Esophagus mucosa (tissue), 1 donor: ENCODE data around the gene CERK. TPM values are rescaled to one million over a fixed set of nuclear protein-coding genes. Genes with fewer than 3 reads are reported as not detected.
"Not testable (repeated sequence)": the region's sequence is repeated elsewhere in the genome, so short reads cannot be mapped to it uniquely, and the experiment has no call there.

Source experiments
- ATAC-seq: fragments of 200-7000 bp; cut with Tn5 transposase; one replicate; pipeline ENCODE4 v1.9.1; 2020
- total RNA-seq: library from RNA; stranded (reverse); gene quantifications from one replicate; pipeline ENCODE4 v1.2.4, GENCODE V29; 2023
- donor health status: DM: yes; HTN: yes; CAD: no.

CERK gene, protein sequence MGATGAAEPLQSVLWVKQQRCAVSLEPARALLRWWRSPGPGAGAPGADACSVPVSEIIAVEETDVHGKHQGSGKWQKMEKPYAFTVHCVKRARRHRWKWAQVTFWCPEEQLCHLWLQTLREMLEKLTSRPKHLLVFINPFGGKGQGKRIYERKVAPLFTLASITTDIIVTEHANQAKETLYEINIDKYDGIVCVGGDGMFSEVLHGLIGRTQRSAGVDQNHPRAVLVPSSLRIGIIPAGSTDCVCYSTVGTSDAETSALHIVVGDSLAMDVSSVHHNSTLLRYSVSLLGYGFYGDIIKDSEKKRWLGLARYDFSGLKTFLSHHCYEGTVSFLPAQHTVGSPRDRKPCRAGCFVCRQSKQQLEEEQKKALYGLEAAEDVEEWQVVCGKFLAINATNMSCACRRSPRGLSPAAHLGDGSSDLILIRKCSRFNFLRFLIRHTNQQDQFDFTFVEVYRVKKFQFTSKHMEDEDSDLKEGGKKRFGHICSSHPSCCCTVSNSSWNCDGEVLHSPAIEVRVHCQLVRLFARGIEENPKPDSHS
- 21.9 TPM for total RNA-seq

- peak; percentile 57 for ATAC-seq
Measured at GRCh38 chr22:46737976-46738646, at the start of gene CERK. Gene CERK, minus strand, starts transcription at chr22:46738252. Its CDS starts 104 bp downstream, at chr22:46738148.

- ATAC-seq: no peak
Measured at GRCh38 chr22:46783721-46784120, 45.7 kb upstream of the CERK start.

- ATAC-seq: not testable (repeated sequence)
Measured at GRCh38 chr22:46782200-46782599, 44.1 kb upstream of the CERK start.

GRCh38 chr22:46781291-46781690, 43.2 kb upstream of the CERK start:
- no peak for ATAC-seq

DNA sequence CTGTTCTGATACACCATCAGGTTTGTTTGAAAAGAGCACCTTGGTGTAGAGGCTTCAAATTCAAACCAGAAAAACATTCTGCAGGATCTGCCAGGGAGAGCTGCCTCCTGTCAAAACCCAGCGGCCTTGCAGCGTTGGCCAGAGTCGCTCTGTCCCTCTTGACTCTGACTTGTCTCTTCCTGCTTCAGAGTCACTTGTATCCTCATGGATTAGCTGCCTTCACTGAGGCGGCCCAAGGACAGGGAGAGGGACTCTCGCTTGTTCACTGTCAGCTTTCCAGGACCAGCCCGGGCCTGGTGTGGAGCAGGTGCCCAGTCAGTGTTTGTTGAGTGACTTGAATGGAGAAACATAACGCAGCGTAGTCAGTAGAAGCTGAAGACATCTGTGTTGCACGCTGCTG, 42.4 kb upstream of the CERK start:
- ATAC-seq: no peak

DNA sequence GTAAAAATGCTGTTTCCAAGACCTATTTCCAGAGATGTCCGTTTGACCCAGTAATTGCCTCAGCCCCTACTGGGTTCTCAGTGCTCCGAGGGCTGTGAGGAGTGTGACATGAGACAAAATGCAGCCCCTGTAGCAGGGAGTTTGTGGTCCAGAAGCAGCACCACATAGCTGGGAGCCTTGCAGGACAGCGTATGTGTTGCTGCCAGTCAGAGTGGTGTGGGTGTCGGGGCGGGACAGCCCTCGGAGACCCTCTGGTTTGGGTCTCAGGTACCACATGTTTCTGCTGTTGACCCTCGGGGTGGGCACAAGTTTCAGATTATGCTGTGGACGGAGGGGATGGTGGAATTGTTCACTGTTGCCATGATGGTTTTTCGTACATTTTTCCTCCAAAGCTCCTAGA, 41.6 kb upstream of the CERK start:
- no peak for ATAC-seq

DNA sequence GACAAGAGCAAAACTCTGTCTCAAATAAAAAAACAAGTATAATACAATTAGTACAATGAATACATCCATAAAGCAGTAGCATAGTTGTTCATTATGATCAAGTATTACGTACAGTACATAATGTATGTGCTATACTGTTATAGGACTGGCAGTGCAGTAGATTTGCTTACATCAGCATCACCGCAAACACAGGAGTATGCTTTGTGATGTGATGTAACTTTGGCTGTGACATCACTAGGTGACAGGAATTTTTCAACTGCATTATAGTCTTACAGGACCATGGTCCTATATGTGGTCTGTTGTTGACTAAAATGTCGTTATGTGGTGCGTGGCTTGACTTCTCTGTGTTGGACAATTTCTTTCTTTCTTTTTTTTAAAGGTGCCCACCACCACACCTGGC, 41.0 kb upstream of the CERK start:
- ATAC-seq: no peak

DNA sequence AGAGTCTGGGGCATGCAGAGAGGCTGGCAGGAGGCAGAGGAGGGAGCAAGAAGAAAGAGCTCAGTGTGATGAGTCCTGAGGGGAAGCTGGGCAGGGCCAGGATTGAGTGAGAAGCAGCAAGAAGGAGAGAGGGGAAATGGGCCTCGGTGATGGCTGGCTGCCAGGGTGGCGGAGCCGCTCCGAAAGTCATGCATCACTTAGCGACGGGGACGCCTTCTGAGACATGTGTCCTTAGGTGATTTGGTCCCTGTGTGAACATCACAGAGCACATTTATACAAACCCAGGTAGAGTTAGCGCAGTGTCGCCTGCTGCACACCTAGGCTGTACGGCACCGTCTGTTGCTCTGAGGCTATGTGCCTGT, 39.5 kb upstream of the CERK start:
- ATAC-seq: no peak

- ATAC-seq: no peak
Measured at GRCh38 chr22:46776876-46777608, 39.0 kb upstream of the CERK start.

DNA sequence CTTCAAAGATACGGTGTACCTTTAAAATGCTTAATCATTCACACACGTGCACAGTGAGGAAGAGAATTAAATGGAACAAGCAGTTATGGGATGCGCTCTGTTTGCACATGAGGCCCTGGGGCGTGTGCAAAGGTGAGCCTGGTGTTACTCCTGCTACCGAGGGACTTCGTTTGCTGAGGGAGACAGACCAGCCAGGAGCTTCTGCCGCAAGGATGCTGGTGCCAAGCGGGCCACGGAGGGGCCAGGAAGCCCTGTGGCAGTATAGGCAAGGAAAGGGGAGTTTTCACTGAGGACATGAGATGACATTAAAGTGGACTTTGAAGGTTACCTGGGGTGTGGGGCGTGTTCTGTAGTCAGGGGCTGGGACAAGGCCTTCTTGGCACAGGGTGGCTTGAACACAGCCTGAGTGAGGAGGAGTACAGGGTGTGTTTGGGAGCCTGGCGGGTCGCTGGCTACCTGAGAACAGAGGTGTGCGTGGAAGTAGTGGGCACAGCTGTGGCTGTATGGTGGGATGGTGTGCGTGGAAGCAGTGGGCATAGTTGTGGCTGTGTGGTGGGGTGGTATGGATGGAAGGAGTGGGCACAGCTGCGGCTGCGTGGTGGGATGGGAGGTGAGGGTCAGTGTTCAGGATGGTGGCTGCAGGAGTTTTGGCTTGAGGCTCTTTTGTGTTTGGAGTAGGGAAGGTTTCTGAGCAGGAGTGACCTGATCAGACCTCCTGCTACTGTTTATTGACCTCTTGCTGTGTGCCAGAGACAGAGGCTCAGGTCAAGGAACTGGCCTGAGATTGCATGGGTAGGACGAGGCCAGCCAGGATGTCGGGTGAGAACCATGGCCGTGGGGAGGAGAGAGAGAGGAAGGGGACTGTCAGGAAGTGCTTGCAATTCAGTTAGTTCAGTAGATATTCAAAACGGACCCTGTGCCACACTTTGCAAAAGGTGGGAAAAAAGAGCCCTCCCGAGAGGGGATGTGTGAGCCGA, 38.1 kb upstream of the CERK start:
- ATAC-seq: peak; percentile 27

- no peak for ATAC-seq
Measured at GRCh38 chr22:46774980-46775849, 37.2 kb upstream of the CERK start.

DNA sequence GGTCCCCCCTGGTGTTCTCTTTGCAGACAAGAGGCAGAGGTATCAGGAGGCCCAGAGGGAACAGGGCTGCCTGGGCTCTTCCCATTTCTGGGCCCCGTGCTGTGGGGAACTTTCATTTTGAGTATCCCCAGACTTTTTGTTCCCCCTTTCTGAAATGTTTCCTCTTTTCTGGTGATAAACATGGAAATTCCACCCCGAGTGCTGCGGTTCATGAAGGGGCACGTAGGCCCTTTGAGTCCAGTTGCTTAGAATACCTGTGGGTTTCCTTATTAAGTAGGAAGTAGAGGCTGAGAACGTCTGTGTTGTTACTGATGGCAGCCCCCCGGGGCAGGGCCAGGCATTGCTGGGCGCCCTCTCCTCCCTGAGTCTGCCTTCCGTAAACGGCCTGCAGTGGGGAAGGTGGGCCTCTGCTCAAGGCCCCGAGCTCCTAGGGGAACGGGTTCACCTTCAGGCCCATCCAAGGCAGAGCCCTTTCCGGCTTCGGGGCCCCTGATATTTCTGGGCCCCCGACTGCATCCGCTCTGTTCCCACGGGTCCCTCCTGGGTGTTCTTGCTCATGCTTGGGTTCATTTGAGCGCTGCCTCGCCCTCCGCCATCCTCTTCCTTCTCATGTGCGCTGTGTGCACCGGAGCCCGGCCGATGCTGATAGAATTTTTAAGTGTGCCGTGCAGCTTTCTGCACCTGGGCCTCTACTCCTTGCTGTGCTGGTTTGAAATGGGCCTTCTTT, 36.4 kb upstream of the CERK start:
- peak; percentile 34 for ATAC-seq

GRCh38 chr22:46773076-46773475, 35.0 kb upstream of the CERK start:
- no peak for ATAC-seq

GRCh38 chr22:46770726-46771125, 32.7 kb upstream of the CERK start:
- no peak for ATAC-seq

DNA sequence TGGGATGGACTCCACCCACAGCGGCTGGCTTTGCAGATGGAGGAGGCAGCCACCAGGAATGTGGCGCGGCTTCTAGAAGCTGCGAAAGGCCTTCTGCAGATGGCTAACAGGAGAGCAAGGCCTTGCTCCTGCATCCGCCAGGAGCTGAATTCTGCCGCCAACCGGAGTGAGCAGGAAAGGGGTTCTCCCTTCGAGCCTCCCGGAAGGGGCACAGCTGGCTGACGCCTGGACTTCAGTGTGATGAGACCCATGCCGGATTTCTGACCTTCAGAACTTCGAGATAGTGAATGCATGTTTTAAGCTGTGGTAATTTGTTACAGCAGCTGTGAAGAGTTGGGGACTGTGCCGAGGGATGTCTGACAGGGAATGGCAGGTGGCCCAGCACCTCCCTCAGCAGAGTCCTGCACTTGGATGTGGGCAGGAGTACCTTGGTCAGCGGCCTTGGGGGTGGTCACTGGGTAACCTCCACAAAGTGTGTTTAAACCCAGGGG, 32.1 kb upstream of the CERK start:
- no peak for ATAC-seq

DNA sequence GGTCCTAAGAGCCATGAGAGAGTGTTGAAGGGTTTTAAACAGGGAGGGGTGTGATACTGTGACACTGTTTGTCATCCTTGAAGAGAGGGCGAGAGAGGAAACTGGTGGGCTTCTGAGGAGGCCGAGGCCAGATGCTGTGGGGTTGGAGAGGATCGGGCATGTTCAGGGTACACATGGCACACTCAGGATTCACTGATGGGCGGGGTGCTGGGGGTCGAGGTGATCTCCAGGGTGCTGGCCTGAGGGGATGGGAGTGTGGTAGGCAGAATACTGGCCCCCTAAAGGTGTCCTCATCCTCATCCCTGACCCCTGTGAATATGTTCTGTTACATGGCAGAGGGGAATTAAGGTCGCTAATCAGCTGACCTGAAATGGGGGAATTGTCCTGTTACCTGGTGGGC, 31.7 kb upstream of the CERK start:
- ATAC-seq: no peak

GRCh38 chr22:46769191-46769675, 31.2 kb upstream of the CERK start:
- no peak for ATAC-seq

- ATAC-seq: no peak
Measured at GRCh38 chr22:46767249-46767985, 29.4 kb upstream of the CERK start.

DNA sequence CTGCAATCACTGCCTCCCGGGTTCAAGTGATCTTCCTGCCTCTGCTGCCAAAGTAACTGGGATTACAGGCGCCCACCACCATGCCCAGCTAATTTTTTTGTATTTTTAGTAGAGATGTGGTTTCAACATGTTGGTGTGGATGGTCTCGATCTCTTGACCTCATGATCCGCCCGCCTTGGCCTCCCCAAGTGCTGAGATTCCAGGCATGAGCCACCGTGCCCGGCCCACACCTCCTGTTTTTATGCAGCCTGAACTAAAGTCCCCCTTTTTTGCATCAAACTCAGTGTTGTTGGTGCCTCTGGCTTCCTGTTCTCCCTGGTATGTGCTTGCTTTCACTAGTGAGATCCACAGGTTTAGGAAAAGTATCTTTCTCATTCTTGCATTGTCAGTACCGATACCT, 28.6 kb upstream of the CERK start:
- ATAC-seq: no peak
